ENCODE measurements around the gene SGMS1.

SGMS1 gene

DNA sequence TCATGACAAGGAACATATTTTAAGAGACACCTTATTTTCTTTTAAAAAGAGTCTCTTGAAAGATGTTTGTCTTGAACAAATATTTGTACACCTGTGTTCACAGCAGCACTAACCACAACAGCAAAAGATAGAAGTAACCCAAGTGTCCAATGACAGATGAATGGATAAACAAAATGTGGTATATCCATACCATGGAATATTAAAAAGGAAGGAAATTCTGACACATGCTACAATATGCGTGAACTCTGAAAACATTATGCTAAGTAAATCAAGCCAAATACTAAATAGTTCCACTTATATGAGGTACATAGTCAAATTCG is 17.8 kb downstream of the SGMS1 start:
- no peak for DNase-seq

GRCh38 chr10:50605269-50605950 is 18.3 kb downstream of the SGMS1 start:
- DNase-seq, result peak; percentile 99

GRCh38 chr10:50604809-50605208 is 18.9 kb downstream of the SGMS1 start:
- DNase-seq, result peak; percentile 38

DNA sequence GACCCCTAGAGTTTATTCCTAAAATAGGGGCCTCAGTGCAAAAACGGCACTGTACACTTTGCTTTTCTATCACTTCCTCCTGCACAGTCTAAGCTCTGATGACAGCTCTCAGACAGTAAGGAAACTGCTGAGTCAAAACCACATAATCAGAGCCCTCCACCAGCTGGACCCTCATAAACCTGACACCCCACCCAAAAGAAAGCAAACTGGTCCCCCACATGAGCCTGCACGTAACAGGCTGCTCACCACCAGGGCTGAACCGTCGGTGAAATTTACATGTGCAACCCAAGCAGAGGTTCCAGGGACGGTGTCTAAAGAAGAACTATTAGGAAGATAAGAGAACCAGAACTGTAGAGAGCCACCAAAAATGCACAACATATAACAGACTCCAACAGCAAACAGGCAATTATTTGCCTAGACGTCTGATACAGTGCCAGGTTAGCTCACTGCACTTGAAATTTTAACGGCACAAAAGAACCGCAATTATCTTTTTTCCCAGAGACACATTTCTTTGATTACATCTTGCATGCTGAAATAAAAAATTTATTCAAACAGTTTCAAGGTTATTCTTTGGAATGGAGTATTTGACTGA is 19.6 kb downstream of the SGMS1 start:
- DNase-seq, result peak; percentile 71

GRCh38 chr10:50603151-50603850 is 20.5 kb downstream of the SGMS1 start:
- no peak for DNase-seq

GRCh38 chr10:50601974-50602373 is 21.8 kb downstream of the SGMS1 start:
- no peak for DNase-seq

DNA sequence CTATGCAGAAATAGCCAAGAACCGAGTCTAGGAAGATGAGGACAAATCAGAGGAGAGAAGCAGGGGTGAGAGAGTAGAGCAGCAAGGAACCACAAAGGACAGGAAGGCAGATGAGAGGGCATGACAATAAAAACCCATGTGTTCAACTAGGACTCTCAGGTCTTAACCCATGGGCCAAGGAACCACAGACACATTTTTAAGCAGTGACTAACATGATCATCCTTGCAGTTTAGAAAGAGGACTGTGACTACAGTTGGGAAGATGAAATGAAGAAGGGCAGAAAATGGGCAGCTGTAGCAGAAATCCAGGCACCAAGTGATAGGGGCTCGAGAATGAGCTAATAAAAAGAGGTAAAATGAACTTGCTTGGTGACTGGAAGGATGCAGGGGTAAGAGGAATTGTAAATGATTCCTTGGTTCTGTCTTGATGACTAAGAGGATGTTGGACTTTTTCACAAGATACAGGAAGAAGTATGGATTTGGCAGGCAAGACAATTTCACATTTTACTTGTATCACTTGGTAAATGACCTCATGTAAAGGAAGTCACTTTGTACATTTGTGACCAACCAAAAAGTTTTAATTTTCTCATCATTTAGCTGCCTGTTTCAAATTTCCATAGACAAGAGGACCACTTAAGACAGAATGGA is 22.8 kb downstream of the SGMS1 start:
- DNase-seq, result peak; percentile 49

DNA sequence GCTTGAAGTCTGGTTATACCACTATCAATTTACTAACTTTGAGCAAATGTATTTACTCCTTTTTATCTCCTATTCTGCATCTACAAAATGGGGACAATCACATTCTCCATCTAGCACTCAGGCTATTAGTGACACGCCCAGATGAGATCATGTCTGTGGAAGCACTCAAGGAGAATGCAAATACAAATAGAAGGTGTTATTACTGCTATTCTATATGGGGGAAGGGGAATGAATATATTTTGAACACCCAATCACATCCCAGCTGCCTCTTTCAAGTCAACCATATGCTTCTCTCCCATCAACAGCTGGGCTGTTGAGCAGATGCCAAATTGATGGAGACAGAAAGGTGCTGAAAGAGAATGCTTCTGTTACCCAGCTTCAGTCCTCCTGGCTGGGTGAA is 23.5 kb downstream of the SGMS1 start:
- DNase-seq, result peak; percentile 45

DNA sequence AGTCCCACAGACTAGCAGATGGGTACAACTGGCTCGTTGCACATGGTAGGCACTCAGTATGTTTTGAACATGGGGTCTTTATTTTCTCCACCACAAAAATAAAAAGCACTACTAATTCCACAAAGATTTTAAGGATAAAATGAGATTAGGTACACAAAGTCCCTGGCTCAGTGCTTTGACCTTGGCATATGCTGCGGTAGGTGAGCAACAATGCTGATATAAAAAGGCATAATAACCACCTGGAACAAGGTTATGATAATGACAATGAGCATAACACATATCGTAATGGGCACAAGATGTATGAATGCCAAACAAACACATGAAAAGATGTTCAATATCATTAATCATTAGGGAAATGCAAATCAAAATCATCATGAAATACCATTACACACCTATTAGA is 26.9 kb downstream of the SGMS1 start:
- no peak for DNase-seq

GRCh38 chr10:50596456-50596855 is 27.3 kb downstream of the SGMS1 start:
- no peak for DNase-seq

- DNase-seq, result no peak
Observed at GRCh38 chr10:50595785-50596184, 28.0 kb downstream of the SGMS1 start.

DNA sequence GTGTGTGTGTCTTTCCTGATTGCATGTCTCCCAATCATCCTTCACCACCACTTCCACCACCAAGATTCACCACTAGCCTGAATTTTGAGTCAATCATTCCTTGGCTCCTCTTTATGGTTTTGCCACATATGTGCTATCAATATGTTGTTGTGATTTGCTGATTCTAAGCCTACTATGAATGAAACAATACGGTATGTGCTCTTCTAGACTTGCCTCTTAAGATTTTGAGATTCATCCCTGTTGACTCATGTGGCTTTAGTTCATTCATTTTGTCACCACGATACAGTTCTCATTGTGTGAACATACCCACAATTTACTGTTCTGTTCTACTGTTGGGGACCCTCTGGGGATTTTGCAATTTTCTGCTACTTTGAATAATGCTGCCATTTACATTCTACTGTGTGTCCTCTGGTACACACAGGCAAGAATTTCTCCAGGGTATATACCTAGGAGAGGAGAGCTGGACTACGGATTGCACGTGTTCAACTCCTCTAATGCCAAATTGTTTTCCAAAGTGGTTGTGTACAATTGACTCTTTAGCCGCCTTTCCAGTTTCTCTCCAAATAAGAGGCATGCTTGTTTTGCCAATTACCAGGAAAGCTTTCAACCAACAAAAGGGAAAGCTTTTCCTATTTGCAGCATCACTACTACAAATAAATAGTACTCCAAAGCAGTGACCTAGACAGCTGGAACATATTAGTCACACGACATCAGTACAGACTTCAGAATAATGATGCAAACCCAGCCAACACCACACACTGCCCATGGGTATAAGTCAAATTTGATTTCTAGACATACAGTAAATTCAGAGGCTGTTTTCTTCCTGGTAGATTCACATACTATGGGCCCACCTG is 30.0 kb downstream of the SGMS1 start:
- peak; percentile 82 for DNase-seq

GRCh38 chr10:50592961-50593418 is 30.8 kb downstream of the SGMS1 start:
- DNase-seq, result peak; percentile 31

- no peak for DNase-seq
Observed at GRCh38 chr10:50590935-50591334, 32.8 kb downstream of the SGMS1 start.

DNA sequence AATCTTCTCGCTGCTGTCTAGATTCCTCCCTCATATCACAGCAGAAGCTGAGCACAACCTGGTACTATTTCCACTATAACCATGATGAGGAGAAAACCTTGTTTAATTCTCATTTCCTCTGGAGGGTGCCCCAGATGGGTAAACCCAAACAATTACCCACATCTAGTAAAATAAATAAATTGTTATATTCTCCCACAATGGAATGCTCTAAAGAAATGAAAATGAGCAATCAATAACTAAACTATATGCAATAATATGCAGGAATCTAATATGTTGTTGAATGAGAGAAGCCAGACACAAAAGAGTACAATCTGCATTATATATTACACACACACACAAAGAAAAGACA is 37.0 kb downstream of the SGMS1 start:
- no peak for DNase-seq

DNA sequence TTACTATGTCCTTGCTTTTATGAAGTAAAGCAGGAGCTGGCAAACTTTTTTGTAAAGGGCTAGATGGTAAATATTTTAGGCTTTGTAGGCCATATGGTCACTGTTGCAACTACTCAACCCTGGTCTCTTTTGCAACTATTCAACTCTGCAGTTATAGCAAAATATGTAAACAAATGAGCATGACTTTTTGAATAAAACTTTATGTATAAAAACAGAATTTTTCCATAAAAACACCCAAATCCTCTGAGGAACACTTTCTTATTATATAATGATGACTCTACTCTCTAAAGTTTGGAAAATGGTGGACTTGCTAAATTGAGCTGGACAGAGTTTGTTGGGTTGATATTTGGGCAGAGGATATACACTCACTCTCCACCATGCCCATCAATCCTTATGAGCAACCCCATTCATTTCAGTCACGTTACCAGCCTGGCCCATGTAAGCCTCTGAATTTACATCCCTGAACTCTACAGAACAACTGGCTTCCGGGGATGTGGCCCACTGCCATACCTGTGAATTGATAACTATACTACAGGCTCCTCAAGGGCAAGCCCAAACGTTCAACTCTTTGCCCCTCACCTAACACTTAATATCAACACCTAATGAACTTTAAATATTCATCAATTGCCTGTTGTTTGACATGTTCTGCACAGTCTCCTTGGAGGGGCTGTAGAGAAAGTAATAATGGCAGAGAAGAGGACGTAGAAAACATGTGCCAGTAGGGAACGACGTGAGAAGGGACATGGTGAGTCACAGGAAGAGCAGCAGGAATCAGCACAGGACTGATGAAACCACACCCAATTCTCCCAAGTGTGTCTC is 37.6 kb downstream of the SGMS1 start:
- peak; percentile 36 for DNase-seq

DNA sequence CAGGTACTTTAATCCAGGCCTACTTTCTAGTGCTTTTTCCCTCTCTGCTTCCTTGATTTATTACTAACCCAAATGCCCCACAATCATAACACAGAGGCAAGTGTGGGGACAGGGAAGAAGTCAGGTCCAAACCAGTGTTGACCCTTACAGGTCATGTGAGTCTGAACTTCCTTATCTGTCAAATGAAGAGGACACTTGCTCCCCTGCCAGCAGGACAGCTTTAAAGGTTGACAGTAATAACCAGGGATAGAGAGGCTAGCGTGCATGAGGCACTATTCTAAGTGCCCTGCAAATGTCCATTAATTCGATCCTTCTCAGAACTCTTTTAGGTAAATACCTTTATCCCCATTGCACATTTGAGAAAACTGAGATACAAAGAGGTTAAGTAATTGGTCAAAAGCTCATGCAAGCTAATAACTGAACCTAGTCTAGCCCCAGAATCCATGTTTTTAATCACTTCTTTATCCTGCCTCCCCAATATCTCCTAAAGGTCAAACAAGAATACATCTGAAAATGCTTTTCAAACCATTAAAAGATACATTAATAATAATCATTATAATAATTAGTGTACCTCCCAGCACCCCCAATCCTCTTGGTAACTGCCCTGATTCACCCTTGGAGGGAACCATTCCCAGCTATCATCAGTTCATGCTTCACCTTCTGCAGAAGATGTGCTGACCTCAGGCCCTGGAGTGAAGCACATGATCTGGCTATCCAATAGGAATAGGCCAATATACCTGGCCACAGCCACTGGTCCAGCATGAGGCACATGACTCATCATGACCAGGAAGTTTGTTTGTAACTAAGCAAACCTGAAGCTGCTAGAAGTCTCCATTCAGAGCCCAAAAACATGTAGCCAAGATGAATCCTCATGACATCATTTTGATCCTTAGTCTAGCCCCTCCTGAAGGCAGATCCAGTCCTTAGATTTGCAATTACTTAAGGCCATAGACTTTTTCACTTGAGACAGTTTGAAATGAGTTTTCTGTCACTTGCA is 40.7 kb downstream of the SGMS1 start:
- no peak for DNase-seq

- no peak for DNase-seq
Observed at GRCh38 chr10:50582046-50582445, 41.7 kb downstream of the SGMS1 start.

DNA sequence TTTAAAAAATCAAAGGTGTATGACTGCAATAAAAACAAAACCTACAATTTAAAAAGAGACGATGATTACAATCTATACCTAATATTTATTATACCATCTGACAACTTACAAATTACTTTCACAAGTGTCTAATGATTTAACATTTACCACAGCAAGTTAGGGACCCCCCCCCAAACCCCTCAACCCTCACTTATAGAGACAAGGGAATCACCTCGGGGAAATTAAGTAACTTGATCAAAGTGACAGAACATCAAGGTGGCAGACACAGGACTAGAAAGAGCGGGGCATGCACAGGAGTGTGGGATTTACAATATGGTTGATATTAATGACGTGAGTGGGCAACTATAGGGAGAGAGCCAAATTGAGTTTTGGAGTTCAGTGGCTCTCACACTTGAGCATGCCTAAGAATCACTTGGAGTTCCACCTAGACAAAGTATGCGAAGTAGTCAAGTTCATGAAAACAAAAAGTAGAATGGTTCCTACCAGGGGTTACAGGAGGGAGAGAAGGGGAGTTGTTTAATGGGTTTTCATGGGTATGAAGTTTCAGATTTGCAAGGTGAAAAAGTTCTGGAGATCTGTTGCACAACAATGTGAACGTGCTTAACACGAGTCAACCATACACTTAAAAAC is 43.4 kb downstream of the SGMS1 start:
- no peak for DNase-seq
